GM19043 (cell line): Measurements from ENCODE around the gene RFT1.

Source experiments
- ATAC-seq: cut with Tn5 transposase; IDR thresholded peaks from one replicate; pipeline ENCODE4 v1.9.1; 2021; ENCODE audit warnings: low read depth; ENCODE audit not compliant: unreplicated experiment

RFT1 gene

GRCh38 chr3:53040351-53040820, 89.8 kb downstream of the RFT1 start:
- no peak for ATAC-seq

GRCh38 chr3:53039376-53039752, 90.9 kb downstream of the RFT1 start:
- no peak for ATAC-seq

GRCh38 chr3:53038679-53039375, 91.4 kb downstream of the RFT1 start:
- no peak for ATAC-seq
